Choroid plexus epithelial cell (primary cell): ENCODE data around the gene GALNT11.
"Not testable (repeated sequence)": the region's sequence is repeated elsewhere in the genome, so short reads cannot be mapped to it uniquely, and the experiment has no call there.

ENCODE experiments used
- DNase-seq: peaks from one replicate; pipeline ENCODE4 v3.0.0-alpha.2; 2010; ENCODE audit warnings: low read depth
- H3K4me3 ChIP-seq: 2 replicates; pipeline ENCODE4 v1.5.1; 2011; ENCODE audit warnings: low read depth, mild to moderate bottlenecking, control low read depth, low read length, moderate library complexity
- CTCF ChIP-seq: conservative IDR thresholded peaks from 2 replicates; pipeline ENCODE4 v1.5.1; 2011; ENCODE audit warnings: low read depth, mild to moderate bottlenecking, control low read depth, inconsistent platforms, low read length, moderate library complexity

GALNT11 gene

GRCh38 chr7:152051968-152052367 lies 26.5 kb downstream of the GALNT11 start:
- no peak for DNase-seq
- H3K4me3 ChIP-seq: no peak overlapping the region
- TF ChIP-seq CTCF: no peak

- DNase-seq: no peak
- no peak for TF ChIP-seq CTCF
- H3K4me3 ChIP-seq: no peak overlapping the region
Measured at GRCh38 chr7:152052771-152053170, 27.3 kb downstream of the GALNT11 start.

GRCh38 chr7:152054367-152055230 lies 29.1 kb downstream of the GALNT11 start:
- H3K4me3 ChIP-seq: no peak overlapping the region
- TF ChIP-seq CTCF: peak; percentile 37
- peak; percentile 83 for DNase-seq

GRCh38 chr7:152056621-152057274 lies 31.3 kb downstream of the GALNT11 start:
- no peak for DNase-seq
- no peak overlapping the region for H3K4me3 ChIP-seq
- TF ChIP-seq CTCF: no peak

DNA sequence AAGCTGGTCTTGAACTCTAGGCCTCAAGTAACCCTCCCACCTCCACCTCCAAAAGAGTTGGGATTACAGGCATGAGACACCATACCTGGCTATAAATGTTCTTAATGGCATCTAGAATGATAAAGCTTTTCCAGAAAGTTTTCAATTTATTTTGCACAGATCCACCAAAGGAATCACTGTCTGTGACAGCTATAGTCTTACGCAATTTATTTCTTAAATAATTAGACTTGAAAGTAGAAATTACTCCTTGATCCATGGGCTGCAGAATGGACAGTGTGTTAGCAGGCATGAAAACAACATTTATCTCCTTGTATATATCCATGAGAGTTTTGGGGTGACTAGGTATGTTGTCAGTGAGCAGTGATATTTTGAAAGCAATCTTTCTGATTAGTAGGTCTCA lies 33.8 kb downstream of the GALNT11 start:
- no peak for TF ChIP-seq CTCF
- no peak overlapping the region for H3K4me3 ChIP-seq
- no peak for DNase-seq

DNA sequence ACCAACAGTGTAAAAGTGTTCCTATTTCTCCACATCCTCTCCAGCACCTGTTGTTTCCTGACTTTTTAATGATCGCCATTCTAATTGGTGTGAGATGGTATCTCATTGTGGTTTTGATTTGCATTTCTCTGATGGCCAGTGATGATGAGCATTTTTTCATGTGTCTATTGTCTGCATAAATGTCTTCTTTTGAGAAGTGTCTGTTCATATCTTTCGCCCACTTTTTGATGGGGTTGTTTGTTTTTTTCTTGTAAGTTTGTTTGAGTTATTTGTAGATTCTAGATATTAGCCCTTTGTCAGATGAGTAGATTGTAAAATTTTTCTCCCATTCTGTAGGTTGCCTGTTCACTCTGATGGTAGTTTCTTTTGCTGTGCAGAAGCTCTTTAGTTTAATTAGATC lies 35.6 kb downstream of the GALNT11 start:
- DNase-seq, H3K4me3 ChIP-seq: not testable (repeated sequence)

DNA sequence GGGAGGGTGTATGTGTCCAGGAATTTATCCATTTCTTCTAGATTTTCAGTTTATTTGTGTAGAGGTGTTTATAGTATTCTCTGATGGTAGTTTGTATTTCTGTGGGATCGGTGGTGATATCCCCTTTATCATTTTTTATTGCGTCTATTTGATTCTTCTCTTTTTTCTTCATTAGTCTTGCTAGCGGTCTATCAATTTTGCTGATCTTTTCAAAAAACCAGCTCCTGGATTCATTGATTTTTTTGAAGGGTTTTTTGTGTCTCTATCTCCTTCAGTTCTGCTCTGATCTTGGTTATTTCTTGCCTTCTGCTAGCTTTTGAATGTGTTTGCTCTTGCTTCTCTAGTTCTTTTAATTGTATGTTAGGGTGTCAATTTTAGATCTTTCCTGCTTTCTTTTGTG lies 37.7 kb downstream of the GALNT11 start:
- not testable (repeated sequence) for H3K4me3 ChIP-seq, DNase-seq

DNA sequence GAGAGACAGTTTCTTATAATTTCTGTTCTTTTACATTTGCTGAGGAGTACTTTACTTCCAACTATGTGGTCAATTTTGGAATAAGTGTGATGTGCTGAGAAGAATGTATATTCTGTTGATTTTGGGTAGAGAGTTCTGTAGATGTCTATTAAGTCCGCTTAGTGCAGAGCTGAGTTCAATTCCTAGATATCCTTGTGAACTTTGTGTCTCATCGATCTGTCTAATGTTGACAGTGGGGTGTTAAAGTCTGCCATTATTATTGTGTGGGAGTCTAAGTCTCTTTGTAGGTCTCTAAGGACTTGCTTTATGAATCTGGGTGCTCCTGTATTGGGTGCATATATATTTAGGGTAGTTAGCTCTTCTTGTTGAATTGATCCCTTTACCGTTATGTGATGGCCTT lies 38.3 kb downstream of the GALNT11 start:
- H3K4me3 ChIP-seq, DNase-seq: not testable (repeated sequence)

DNA sequence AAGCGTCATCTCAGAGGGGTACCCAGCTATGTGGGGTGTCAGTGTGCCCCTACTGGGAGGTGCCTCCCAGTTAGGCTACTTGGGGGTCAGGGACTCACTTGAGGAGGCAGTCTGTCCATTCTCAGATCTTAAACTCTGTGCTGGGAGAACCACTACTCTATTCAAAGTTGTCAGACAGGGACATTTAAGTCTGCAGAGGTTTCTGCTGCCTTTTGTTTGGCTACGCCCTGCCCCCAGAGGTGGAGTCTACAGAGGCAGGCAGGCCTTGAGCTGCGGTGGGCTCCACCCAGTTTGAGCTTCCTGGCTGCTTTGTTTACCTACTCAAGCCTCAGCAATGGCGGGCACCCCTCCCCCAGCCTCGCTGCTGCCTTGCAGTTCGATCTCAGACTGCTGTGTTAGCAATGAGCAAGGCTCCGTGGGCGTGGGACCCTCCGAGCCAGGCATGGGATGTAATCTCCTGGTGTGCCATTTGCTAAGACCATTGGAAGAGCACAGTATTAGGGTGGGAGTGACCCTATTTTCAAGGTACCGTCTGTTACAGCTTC lies 40.4 kb downstream of the GALNT11 start:
- not testable (repeated sequence) for H3K4me3 ChIP-seq, DNase-seq
